Fibroblast of villous mesenchyme (primary cell): ENCODE results near the gene MAN2B1. TPM values are rescaled to one million over a fixed set of nuclear protein-coding genes. Genes with fewer than 3 reads are reported as not detected.
"Not testable (repeated sequence)": the region's sequence is repeated elsewhere in the genome, so short reads cannot be mapped to it uniquely, and the experiment has no call there.

Experiments used
- DNase-seq: peaks from one replicate; pipeline ENCODE4 v3.0.0-alpha.2; 2010; ENCODE audit warnings: low read depth
- H3K4me3 ChIP-seq: 2 replicates; pipeline ENCODE4 v1.5.1; 2011; ENCODE audit warnings: low read depth, mild to moderate bottlenecking, low read length
- CTCF ChIP-seq: IDR thresholded peaks from 2 replicates; pipeline ENCODE4 v1.5.1; 2012; ENCODE audit warnings: low read depth, mild to moderate bottlenecking, low read length; ENCODE audit not compliant: insufficient read depth
- total RNA-seq: library from RNA; depleted of rRNA; stranded (reverse); fragments of >200 nt; gene quantifications from 2 replicates; pipeline ENCODE4 v1.2.3, GENCODE V29; 2012

MAN2B1 gene
- total RNA-seq, 1 donor = 22.9 TPM

- H3K4me3 ChIP-seq = no peak overlapping the region
- no peak for DNase-seq
- no peak for TF ChIP-seq CTCF
These were observed 39.8 kb upstream of the MAN2B1 start for GRCh38 chr19:12706332-12706718.

- TF ChIP-seq CTCF = no peak
- DNase-seq = no peak
- no peak overlapping the region for H3K4me3 ChIP-seq
These were observed 39.3 kb upstream of the MAN2B1 start for GRCh38 chr19:12705654-12706331.

GRCh38 chr19:12705169-12705568 lies 38.6 kb upstream of the MAN2B1 start:
- TF ChIP-seq CTCF = no peak
- no peak overlapping the region for H3K4me3 ChIP-seq
- DNase-seq = no peak

GRCh38 chr19:12703046-12703445 lies 36.5 kb upstream of the MAN2B1 start:
- peak; percentile 46 for DNase-seq
- TF ChIP-seq CTCF = no peak

GRCh38 chr19:12701596-12702282 lies 35.2 kb upstream of the MAN2B1 start:
- no peak for TF ChIP-seq CTCF
- DNase-seq = no peak
- H3K4me3 ChIP-seq = no peak overlapping the region

More at GRCh38 chr19:12703046-12703445, 36.5 kb upstream of the MAN2B1 start:
- no peak overlapping the region for H3K4me3 ChIP-seq

GRCh38 chr19:12698138-12698537 lies 31.6 kb upstream of the MAN2B1 start:
- no peak for TF ChIP-seq CTCF
- H3K4me3 ChIP-seq = no peak overlapping the region
- no peak for DNase-seq

- not testable (repeated sequence) for H3K4me3 ChIP-seq, DNase-seq
These were observed 30.9 kb upstream of the MAN2B1 start for GRCh38 chr19:12697425-12697824.
